ENCODE measurements around the gene NAPSA.

The NAPSA gene

DNA sequence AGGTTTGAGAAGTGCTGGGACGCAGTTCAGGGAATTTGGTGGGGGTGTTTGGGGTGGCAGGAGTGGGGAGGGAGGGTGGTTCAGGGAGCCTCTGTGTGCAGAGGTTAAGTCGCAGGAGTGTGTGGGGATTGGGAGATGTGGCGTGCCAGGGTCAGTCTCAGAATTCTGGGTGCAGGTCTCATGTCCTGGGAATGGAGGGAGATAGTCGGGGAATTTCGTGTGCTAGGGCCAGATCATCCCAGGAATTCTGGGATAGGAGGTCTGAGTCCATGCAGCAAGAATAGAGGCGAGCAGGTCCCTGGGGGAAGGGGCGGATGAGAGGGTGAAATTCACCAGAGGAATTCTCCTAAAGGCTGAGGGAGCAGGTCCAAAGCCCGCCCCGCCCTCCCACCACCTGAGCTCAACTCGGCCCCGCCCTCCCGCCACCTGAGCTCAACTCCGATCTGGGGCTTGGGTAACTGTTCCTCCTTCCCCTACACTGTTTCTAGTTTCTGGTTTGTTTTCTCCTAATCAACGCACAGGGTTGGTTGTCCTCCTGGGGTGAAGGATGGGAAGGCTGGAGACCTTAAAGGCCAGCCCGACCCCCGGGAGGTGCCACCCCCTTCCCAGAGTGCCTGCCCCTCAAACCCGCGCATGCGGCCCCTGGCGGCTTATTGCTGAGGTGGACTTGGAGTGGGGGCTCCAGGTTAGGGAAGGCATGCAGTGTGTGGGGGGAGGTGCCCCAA is 51.5 kb downstream of the NAPSA start:
- DNase-seq, result peak; percentile 63

DNA sequence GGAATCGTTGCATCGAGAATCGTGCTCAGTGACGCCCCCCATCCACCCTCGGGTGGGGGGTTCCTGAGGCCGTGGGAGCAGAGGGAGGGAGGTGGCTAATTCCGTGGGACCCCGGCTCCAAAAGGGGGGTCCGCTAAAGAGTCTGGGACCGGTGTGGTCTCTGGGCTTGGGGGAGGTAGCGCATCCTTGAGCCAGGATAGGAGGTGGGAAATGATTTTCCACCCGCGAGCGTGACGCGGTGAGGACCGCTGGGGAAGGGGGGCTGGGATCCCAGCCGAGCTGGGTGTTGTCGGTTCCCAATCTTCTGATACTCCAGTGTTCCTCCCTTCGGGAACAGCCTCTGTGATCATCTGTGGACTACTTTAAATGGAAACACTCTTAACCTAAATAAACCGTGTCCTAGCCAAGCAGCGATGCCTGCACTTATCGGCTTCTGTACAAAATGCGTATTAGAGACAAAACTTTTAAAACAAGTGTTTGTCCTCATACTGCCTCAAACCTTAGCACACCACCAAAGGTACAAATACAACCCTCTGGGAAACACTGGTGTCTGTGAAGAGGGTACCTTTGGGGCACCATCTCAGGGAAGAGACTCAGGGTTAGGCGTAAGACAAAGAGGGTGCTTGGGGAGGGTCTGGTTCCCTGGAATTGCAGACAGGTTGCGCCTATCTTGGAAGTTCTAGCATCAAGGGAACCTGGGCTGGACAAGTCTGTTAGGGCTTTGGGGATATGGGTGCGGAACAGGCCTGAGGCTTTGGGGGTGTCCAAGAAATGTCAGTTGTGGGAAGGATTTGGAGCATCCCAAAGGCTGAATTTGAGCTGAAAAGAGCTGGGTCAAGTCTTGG is 52.2 kb downstream of the NAPSA start:
- DNase-seq, result no peak

DNA sequence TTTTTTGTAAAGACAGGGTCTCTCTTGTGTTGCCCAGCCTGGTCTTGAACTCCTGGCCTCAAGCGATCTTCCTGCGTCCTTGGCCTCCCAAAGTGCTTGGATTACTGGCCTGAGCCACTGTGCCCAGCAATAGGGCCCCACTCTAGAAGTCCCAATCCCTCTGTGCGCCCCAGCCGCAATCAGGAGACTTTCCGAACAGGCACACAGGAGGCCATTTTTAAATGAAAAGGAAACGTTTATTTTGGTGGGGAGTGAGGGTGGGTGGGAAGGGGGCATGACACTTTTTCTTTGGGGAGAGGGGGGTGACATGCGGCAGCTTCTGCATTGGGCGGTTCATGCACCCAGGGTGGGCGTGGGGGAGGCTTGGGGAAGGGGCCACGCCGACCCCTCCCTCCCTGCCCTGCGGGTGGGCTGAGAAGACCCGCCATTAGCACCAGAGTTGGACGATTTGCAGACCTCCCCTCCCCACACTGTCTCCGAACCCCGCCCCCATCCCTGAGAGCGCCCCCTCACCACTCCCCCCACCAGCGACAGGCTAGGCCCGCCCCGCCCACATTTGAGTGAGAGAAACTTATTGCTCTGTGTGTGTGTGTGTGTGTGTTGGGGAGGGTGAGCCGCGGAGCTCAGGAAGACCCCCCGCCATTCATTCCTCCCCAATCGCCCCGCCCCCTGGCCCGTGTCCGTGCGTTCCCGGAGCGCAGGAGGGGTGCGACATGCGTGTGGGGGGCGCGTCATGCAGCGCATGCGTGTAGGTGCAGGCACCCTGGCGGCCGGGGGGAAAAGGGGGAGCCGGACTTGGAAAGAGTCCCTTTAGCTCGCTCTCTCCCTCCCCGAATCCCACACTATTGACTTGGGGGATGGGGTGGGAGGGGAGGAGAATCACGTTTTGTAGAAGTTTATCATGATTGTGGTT is 53.5 kb downstream of the NAPSA start:
- DNase-seq, result peak; percentile 41

DNA sequence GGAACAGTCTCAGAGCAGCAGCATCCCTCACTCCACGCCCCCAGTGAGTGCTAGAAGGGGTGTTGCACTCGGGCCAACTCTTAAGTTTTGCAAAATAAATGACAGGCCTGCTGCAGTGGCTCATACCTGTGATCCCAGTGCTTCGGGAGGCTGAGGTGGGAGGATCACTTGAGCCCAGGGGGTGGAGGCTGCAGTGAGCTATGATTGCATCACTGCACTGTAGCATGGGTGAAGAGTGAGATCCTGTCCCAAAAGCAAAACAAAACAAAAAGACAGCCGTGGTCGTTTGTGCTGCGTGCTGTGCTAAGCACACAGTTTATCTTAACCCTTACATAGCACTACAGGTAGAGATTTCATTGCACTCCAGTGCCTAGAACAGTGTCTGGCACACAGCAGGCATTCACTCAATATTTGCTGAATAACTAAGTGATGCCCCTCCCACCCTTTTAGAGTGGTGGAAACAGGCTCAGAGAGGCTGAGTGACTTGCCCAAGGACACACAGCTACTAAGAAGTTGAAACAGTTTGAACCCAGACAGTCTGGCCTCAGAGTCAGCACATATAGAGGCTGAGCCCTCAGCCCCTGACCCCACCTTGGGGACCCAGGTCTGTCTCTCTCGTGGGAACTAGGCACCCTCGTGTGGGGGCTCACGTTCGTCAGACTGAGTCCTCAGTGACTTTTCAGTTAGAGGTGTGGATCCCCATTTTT is 54.5 kb downstream of the NAPSA start:
- no peak for DNase-seq

DNA sequence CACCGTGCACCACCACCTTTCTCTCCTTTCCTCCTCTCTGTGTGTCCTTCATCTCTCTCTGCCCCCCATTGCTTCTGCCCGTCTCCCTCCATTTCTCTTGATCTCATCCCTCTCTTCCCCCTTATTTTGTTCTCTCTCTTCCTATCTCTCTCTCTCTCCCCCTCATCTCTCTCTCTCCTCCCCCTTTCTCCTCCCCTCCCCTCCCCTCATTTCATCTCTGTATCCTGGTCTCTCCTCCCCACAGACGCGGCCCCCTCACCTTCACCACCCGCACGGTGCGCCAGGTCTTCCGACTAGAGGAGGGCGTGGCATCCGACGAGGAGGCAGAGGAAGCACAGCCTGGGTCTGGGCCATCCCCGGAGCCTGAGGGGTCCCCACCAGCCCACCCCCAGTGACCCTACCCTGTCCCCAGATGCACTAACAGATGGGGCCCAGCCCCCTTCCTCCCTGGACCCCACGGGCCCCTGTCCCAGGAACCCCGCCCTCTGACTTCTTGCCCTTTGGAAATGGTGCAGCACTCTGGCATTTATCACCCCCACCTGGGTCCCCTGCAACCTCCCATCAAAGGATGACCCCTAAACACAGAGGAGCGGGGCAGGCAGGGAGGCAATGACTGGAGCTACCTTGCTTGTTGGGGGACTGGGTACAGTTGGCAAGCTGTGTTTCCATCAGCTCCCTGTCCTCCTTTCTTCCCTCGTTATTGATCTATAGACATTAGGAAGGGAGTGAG is 55.9 kb downstream of the NAPSA start:
- DNase-seq, result no peak

DNA sequence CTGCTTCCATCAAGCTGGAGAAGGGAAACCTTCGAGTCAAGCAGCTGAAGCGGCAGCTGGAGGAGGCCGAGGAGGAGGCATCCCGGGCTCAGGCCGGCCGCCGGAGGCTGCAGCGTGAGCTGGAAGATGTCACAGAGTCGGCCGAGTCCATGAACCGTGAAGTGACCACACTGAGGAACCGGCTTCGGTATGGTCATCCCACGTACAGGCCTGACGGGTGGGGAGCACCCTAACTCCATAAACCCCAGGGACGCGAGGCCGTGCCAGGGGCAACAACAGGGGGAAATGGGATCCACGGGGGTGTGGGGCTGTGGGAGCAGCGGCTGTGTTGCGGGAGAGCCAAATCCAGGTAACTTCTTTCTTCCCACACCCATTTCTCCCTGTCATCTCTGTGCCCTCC is 56.4 kb downstream of the NAPSA start:
- DNase-seq, result no peak

All from NCI-H2171 treated with DMSO at 0.1 percent for 48 hours (cell line).